Osteocyte (in vitro differentiated cells): ENCODE measurements around the gene TPRA1. TPM values are rescaled to one million over a fixed set of nuclear protein-coding genes. Genes with fewer than 3 reads are reported as not detected.
A peak's percentile ranks its signal among the peaks of the same experiment; 100 is the strongest.

Experiments used
- DNase-seq: peaks from one replicate; pipeline ENCODE4 v3.0.0; 2021; ENCODE audit warnings: mixed read lengths; ENCODE audit not compliant: unreplicated experiment; ENCODE audit errors: extremely low spot score
- H3K27ac Mint-ChIP-seq: one replicate; pipeline ENCODE4 v1.8.0; 2021; ENCODE audit warnings: mild to moderate bottlenecking, mixed read lengths; ENCODE audit not compliant: unreplicated experiment
- H3K27me3 Mint-ChIP-seq: one replicate; pipeline ENCODE4 v1.8.0; 2021; ENCODE audit warnings: mixed read lengths; ENCODE audit not compliant: unreplicated experiment
- H3K36me3 Mint-ChIP-seq: one replicate; pipeline ENCODE4 v1.8.0; 2021; ENCODE audit warnings: mixed read lengths; ENCODE audit not compliant: unreplicated experiment
- H3K4me1 Mint-ChIP-seq: one replicate; pipeline ENCODE4 v1.8.0; 2021; ENCODE audit warnings: mixed read lengths; ENCODE audit not compliant: unreplicated experiment
- H3K4me3 Mint-ChIP-seq: one replicate; pipeline ENCODE4 v1.8.0; 2021; ENCODE audit warnings: mild to moderate bottlenecking, moderate library complexity, mixed read lengths; ENCODE audit not compliant: unreplicated experiment
- H3K9me3 Mint-ChIP-seq: one replicate; pipeline ENCODE4 v1.8.0; 2021; ENCODE audit warnings: mixed read lengths; ENCODE audit not compliant: unreplicated experiment
- CTCF ChIP-seq: fragments of 200-600 bp; sonication (generic); IDR thresholded peaks from 2 replicates; pipeline ENCODE4 v1.5.0; 2021; ENCODE audit warnings: antibody characterized with exemption, mild to moderate bottlenecking, moderate library complexity
- total RNA-seq: library from RNA; stranded (reverse); gene quantifications from 2 replicates; pipeline ENCODE4 v1.2.1, GENCODE V29; 2021

TPRA1 gene
- total RNA-seq, 1 donor from 2014 or later = 49.7 TPM

- peak; percentile 16 for TF ChIP-seq CTCF
- Mint-ChIP-seq H3K4me3 (no peak overlapping the region), H3K36me3 (no peaks in the 10 kb centered on the region), H3K27ac (no peak overlapping the region), H3K9me3 (no peaks in the 10 kb centered on the region), H3K27me3 (peaks cover 12% of the 10 kb centered on the region), H3K4me1 (peaks cover 5% of the 10 kb centered on the region)
- no peak for DNase-seq
These were observed 34.0 kb downstream of the TPRA1 start for GRCh38 chr3:127556565-127556964.

GRCh38 chr3:127555108-127555507 is 35.4 kb downstream of the TPRA1 start:
- TF ChIP-seq CTCF = no peak
- H3K4me1 Mint-ChIP-seq = peaks cover 7% of the 10 kb centered on the region
- H3K36me3 Mint-ChIP-seq = no peaks in the 10 kb centered on the region
- DNase-seq = no peak
- no peak overlapping the region for H3K27ac Mint-ChIP-seq
- no peak overlapping the region for H3K4me3 Mint-ChIP-seq
- peaks cover 14% of the 10 kb centered on the region for H3K27me3 Mint-ChIP-seq
- no peaks in the 10 kb centered on the region for H3K9me3 Mint-ChIP-seq

GRCh38 chr3:127552038-127552437 is 38.5 kb downstream of the TPRA1 start:
- no peaks in the 10 kb centered on the region for H3K36me3 Mint-ChIP-seq
- no peak for TF ChIP-seq CTCF
- no peak for DNase-seq
- H3K4me1 Mint-ChIP-seq = peaks cover 14% of the 10 kb centered on the region
- no peaks in the 10 kb centered on the region for H3K9me3 Mint-ChIP-seq
- no peak overlapping the region for H3K27ac Mint-ChIP-seq
- no peak overlapping the region for H3K4me3 Mint-ChIP-seq
- H3K27me3 Mint-ChIP-seq = peaks cover 14% of the 10 kb centered on the region

- no peak for DNase-seq
- H3K9me3 Mint-ChIP-seq = no peaks in the 10 kb centered on the region
- peaks cover 12% of the 10 kb centered on the region for H3K27me3 Mint-ChIP-seq
- H3K27ac Mint-ChIP-seq = no peak overlapping the region
- H3K4me1 Mint-ChIP-seq = peaks cover 19% of the 10 kb centered on the region
- TF ChIP-seq CTCF = no peak
- H3K36me3 Mint-ChIP-seq = no peaks in the 10 kb centered on the region
- no peak overlapping the region for H3K4me3 Mint-ChIP-seq
These were observed 39.4 kb downstream of the TPRA1 start for GRCh38 chr3:127551178-127551577.

GRCh38 chr3:127550468-127551157 is 39.9 kb downstream of the TPRA1 start:
- TF ChIP-seq CTCF = no peak
- no peak for DNase-seq
- no peaks in the 10 kb centered on the region for H3K9me3 Mint-ChIP-seq
- peaks cover 19% of the 10 kb centered on the region for H3K4me1 Mint-ChIP-seq
- no peak overlapping the region for H3K4me3 Mint-ChIP-seq
- no peak overlapping the region for H3K27ac Mint-ChIP-seq
- peaks cover 12% of the 10 kb centered on the region for H3K27me3 Mint-ChIP-seq
- H3K36me3 Mint-ChIP-seq = no peaks in the 10 kb centered on the region
